SKM-1 (cell line): ENCODE data around the gene RBP2.
"Not testable (repeated sequence)": the region's sequence is repeated elsewhere in the genome, so short reads cannot be mapped to it uniquely, and the experiment has no call there.

Experiments
- DNase-seq: peaks from one replicate; lab custom pipeline; 2025; ENCODE audit not compliant: unreplicated experiment; lab: John Stamatoyannopoulos, UW

The RBP2 gene

DNA sequence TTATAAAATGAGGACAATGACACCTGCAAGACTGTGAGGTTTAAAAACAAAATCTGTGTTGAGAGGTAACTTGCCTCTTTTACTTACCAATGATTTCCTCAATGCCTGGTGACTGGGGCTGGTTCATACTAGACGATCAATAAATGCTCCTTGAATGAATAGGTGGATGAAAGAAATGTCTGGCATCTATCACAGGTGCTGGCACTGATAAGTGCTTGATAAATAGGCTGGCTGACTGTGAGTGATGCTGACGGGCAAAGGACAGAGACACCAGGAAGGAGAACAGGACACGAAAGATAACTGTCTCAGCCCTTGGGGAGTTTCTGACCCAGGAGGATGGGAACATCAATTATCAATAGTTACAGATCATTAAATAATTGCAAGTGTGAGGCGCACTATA lies 31.9 kb downstream of the RBP2 start:
- no peak for DNase-seq

DNA sequence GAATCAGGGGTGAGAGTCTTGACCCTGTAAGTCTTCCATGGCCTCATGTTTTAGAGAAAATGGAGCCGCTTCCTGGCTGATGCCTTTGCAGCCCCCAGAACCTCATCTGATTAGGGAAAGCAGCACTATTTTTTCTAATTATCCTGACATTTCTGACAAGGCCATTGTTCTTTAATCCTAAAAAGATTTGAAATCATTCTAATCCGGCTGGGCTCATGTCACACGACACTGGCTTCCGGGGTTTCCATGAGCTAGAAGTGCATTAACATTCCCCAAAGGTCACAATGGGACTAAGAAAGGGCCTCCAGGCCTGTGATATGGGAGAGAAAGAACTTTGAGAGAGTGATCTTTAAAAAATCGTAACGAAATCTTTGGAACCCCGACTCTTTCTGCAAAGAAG lies 33.1 kb downstream of the RBP2 start:
- no peak for DNase-seq

DNA sequence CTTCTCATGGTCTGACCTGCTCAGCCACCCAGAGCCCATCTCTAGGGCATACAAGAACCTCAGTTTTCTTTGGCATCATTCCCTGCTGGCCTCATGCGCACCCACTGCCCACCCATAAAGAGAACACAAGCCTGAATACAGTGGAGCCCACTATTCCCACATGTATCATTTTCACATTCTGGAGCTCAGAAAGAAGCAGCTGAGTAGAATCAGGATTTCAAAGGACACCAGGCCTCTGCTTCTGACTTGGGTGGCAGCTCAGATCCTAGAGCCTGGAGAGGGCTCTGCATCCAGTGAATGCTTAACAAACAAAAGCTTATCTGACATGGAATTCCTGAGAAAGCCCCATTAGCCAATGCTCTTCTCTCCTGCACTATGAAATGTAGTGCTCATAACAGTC lies 34.7 kb downstream of the RBP2 start:
- no peak for DNase-seq

DNA sequence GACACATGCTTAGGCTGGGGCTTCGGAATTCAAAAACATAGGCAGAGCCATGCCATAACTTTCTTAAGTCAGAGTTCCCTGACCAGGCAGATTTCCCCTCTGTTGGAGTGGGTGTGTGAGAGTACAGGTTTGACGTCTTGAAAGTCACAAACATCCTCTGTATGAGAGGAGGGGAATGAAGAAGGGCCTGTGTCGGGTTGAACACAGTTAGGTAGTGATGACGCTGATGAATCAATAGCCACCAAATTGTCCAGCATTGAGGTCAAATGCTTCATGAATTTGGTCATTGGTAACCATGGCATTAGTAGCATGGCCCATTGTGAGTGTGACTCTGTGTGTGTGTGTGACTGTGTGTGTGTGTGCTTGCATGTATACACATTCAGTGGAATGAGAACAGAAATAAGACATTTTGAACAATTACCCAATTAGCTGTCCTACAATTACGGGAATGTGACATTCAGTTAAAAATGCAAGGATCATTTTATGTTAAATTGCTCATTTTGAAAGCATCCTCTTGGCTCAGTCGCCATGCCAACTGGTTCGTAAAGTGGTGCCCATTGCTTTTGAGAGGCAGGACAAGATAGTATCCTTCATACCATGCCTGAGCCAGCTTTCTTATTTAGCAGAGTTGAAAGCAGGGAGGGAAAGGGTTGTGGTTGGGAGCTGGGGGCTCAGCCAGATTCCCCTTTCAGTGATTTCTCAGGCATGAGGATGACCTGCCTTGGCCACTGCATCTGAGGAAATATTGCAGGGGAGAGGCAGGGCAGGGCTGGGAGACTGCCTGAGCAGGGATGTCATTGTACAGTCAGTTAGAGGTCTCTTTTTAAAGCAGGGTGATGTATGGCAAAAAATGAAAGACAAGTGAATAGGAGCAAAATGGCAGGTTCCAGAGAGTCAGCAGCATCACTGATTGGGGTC lies 35.4 kb downstream of the RBP2 start:
- no peak for DNase-seq

DNA sequence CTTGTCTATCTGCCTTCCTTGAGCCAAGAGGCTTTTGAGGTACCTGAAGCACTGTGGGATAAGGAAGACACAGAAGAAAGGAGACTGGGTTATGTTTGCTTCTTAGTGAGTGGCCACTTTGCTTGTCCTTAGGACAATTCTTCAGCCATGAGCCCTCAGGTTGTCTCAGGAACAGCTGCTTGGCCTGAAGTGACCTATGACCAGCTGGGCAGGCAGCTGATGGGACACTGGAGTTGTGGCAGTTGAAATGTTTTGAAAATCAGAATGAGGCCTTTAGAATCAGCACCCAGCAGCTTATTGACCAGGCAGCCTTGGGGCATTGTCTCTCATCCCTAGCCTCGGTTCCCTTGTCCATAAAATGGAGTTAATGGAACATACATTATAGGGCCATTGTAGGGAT lies 37.0 kb downstream of the RBP2 start:
- DNase-seq = no peak

DNA sequence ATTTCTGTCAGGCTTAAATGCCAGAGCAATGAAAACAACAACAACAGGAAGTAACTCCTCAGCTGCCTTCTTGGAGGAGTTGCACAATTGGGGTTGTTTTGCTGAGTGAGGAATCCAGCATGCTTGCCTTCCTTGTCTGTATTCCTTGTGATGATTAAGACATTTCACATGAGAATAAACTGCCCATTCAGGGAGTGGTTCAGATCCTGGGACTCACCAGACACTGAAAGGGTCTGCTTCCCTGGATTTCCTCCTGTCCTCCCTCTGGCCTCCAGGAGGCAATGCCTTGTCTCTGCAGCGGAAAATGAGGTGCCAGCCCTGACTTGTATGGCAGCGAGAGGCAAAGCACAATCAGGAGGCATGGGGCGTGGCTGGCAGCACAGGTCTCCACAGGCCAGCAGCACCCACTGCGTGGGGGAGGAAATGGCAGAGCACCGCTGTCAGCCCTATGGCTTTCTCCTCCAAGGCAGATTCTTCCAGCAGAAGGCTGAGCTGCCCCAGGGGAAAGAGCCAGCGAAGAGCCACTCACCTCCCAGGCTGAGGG lies 41.5 kb downstream of the RBP2 start:
- no peak for DNase-seq

DNA sequence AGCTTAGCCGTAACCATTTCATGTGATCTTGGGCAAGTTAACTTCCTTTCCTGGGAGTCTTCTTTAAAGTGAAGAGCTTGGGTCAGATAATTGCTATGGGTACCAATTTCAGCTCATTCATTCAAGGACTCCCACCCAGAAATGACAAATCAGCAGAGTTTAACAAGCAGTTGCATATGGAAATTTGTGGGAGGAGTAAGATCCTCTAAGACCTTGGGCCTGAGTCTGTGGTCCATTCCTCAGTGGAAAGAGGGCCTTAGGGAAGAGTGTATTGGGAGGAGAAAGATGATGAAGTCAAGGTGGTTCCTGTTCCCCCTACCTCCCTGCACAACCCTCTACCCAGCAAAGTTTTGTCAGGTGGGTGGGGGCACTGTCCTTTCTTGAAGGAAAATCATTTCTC lies 42.1 kb downstream of the RBP2 start:
- no peak for DNase-seq

DNA sequence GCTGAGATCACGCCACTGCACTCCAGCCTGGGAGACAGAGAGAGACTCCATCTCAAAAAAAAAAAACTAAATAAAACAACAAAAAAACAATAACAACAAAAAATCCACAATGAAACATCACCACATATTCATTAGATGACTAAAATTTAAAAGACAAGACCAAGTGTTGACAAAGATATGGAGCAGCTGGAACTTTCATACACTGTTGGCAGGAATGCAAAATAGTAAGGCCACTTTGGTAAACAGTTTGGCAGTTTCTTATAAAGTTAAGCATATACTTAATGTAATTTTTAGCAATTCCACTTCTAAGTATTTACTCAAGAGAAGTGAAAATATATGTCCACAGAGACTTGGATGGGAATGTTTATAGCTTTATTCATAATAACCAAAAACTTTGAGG lies 43.2 kb downstream of the RBP2 start:
- no peak for DNase-seq

DNA sequence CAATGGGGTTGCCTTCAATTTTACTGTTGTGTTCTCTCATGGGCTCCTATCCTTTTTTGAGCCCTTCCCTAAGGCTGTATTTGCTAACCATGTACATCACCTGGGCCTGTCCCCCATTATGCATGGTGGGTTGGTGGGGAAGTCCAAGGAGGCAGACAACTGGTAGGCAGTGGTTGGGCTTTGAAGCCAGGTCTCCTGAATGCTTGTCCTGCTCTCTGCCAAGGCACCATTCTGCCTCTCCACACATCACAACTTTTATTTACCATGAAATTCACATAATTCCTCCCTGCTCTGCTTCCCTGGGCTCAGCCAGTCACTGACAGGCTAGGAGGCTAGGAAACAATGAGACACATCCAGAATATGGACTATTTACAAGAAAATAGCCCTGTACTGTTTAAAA lies 45.8 kb downstream of the RBP2 start:
- DNase-seq = no peak

DNA sequence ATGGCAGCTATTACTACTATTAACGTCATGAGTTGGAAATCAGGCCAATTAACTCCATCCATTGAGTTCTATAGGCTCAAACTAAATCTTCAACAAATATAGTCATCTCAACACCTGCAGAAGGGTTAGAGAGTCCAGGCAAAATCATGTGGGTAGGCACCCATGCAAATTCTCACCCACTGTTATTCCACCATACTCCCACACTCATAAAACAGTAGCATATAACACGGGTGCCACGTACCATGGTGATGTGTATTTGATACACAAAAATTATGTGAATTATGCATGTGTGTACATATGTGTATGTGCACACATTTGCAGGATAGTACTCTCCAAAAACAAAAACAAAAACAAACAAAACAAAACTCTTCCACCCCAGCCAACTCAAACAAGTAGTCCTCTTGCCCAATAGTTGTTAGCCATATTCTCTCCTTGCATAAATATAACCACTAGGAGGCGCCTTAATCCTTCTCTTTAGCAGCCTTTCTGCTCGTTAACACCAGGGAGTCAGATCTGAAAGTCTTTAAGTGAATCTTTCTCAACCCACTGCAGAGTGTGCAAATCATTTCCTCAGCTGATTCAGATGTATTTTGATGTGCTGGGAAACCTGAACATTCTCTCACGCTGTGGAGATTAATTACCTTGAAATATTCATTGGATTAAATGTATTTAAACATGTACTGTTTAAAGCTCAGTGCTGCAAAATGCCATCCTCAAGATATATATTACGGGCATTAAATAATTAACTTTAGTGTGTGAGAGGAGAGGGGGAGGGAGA lies 48.8 kb downstream of the RBP2 start:
- DNase-seq = peak; percentile 76

DNA sequence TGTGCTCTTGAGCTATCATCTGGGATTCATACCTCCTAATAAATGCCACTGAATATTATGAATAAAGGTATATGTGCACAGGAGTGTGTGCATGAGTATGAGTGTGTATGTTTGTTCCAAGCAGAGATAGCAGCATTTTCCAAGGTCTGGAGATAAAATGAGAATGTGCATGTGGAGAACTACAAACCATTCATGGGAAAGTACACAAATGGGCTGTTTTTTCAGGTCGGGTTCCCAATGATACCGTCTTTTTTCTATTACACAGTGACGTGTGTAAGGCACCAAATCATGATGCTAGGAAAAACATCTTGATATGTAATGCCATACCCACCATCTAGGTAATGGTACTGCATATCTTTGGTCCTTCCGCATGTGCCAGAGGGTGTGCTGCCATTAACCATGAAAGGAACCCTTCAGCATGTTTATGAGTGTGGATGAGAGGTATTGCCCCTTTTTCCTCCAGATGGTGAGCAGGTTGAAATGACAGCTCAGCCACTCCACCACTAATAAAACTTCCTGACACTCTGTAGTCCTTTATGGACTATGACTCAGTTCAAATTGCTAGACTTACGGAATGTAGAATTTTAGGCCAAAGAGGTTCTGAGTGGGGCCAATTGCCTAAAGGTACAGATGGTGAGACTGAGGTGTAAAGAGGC lies 50.4 kb downstream of the RBP2 start:
- DNase-seq = no peak

DNA sequence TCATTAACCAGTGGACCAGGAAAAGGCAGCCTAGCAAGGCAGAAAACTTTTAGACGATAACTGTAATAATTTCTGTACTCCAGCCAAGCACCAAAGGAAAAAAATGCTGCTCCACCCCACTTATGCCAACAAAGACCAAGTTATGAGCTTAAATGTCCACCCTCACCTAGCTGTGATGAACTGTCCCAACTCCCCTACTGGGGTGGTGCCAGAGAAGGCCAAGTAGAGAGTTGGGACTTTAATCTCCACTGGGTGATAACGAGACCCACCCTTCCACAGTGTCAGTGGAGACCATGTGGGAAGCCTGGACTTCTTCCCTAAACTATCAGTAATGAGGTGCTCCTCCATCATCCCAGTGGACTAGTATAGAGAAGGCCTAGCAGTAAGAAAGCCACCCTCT lies 53.1 kb downstream of the RBP2 start:
- DNase-seq = no peak

DNA sequence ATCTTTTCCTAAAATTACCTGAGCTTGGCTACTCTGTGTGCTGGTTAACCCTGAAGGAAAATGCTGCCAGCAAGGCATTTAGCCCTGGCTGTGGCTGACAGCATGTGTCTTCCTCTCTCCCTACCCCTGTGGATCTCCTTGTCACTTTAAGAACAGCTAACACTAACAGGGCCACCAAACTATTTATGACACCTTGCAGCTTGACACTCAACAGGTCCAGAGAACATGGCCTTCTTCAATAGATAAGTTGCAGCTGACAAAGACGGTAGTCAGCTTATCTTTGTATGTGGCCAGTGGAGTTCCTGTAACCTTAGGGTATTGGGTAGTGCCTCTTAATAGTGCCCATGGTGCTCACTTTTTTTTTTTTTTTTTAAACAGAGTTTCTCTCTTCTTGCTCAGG lies 54.9 kb downstream of the RBP2 start:
- DNase-seq = no peak

DNA sequence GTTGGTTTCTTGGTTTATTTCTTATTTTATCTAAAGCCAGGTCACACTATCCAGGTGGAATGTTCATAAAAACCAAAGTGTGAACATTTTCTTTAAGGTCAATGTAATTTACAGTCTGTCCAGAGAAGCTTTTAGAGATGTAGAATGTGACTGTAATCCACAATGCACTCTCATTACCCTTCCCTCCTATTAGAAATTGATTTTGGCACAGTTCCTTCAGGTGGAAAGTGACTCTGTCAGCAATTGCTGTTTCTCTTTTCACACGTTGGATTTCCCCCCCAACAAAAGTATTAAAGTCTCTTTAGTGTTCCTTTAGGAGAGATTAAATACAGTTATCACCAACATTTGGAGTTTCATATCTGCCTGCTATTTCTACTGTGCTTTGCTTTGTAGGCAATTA lies 55.3 kb downstream of the RBP2 start:
- no peak for DNase-seq

DNA sequence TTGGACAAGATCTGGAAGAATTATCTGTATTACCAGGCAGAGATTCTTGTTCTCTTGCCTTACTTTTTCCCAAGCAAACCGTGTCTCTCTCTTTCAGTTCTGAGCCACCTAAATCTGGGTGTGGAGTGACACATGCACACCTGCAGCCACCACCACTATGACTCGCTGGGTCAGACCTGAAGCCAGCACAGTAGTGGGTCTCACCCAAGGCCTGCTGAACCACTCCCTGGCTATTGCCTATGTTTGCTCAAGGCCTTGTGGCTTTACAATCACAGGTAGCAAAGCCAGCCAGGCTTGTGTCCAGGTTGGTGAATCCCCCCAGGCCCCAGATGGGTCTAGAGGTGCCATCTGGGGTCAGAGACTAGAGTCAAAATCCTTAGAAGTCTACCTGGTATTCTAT lies 58.2 kb downstream of the RBP2 start:
- no peak for DNase-seq

DNA sequence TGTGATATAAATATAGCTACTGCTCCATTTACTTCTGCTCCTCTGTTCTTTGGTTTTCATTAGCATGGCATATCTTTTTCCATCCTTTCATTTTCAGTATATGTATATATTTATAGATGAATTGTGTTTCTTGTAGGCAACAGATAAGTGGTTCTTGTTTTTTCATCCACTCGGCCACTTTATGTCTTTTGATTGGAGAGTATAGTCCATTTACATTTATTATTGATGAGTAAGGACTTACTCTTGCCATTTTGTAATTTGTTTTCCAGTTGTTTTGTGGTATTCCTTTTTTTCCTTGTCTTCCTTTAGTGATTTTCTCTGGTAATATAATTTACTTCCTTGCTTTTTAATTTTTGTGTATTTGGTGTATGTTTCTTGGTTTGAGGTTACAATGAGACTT lies 60.0 kb downstream of the RBP2 start:
- DNase-seq = no peak

DNA sequence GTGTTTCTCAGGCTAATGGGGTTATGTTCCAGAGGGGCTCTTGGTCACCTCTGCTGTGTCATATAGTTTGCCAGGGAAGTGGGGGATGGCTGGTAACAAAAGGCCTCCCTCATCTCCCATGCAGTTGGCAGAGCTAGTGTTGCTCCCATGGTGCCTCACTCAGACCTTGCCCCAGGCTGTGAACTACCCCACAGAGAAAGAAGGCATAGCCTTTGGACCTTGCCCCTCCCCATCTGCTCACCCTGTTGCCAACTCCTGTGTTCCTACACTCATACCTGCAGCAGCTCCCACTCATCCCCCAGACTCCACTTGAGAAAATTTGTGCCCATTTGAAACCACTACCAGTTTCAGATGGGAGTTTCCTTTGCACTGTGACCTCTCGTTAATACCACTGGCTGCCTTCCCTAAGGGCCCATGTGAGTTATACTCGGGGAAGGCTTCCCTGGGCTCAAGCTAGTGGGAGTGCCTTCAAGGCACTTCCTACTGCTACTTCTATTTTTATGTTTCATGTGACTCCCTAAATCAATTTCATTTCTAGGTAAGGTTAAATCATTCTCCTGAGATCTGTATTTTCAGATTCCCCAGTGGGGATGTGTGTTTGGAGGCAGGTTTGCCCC lies 61.6 kb downstream of the RBP2 start:
- no peak for DNase-seq

DNA sequence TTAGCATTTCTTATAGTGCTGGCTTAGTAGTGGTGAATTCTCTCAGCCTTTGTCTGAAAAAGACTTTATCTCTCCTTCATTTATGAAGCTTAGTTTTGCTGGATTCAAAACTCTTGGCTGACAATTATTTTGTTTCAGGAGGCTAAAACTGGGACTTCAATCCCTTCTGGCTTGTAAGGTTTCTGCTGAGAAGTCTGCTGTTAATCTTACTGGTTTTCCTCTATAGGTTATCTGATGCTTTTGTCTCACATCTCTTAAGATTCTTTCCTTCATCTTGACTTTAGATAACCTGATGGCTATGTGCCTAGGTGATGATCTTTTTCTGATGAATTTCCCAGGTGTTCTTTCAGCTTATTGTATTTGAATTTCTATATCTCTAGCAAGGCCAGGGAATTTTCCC lies 63.4 kb downstream of the RBP2 start:
- DNase-seq = not testable (repeated sequence)
